Natural killer cell (primary cell): ENCODE results near the gene KDM4B. TPM values are rescaled to one million over a fixed set of nuclear protein-coding genes. Genes with fewer than 3 reads are reported as not detected.

Experiments used
- ATAC-seq, 3 donors: fragments of 150-1000 bp in 2 of 3; fragments of 200-7000 bp in 1 of 3; cut with Tn5 transposase; 1 replicate in 1 of 3; 2 replicates in 2 of 3; pipeline ENCODE4 v1.10.0; 2021; ENCODE audit warnings: mild to moderate bottlenecking in 2 of 3, moderate library complexity in 2 of 3
- DNase-seq, 2 donors: peaks; one replicate each; pipeline versions ENCODE4 v3.0.0 to v3.0.0-alpha.2; 2013 to 2021; ENCODE audit warnings: mixed read lengths in 1 of 2
- H3K27ac ChIP-seq: one replicate; pipeline ENCODE4 v1.5.1; 2013; ENCODE audit warnings: mild to moderate bottlenecking, low read length
- H3K27me3 ChIP-seq: one replicate; pipeline ENCODE4 v1.6.1; 2013; ENCODE audit warnings: low read length; ENCODE audit not compliant: control insufficient read depth, insufficient read depth
- H3K36me3 ChIP-seq: one replicate; pipeline ENCODE4 v1.6.1; 2013; ENCODE audit warnings: low read length; ENCODE audit not compliant: control insufficient read depth, insufficient read depth
- H3K4me1 ChIP-seq: one replicate; pipeline ENCODE4 v1.6.1; 2013; ENCODE audit warnings: low read length; ENCODE audit not compliant: control insufficient read depth, insufficient read depth
- H3K4me3 ChIP-seq: one replicate; pipeline ENCODE4 v1.5.1; 2013; ENCODE audit warnings: low read length
- H3K9me3 ChIP-seq: one replicate; pipeline ENCODE4 v1.6.1; 2013; ENCODE audit warnings: low read length; ENCODE audit not compliant: control insufficient read depth, insufficient read depth
- H3K27ac Mint-ChIP-seq, 2 donors: one replicate each; pipeline ENCODE4 v1.8.0; 2022; ENCODE audit warnings: mild to moderate bottlenecking in 2 of 2, mixed read lengths in 2 of 2, moderate library complexity in 1 of 2
- H3K27me3 Mint-ChIP-seq, 2 donors: one replicate each; pipeline ENCODE4 v1.8.0; 2022; ENCODE audit warnings: low read depth in 2 of 2, mixed read lengths in 2 of 2
- H3K36me3 Mint-ChIP-seq: one replicate; pipeline ENCODE4 v1.8.0; 2022; ENCODE audit warnings: mixed read lengths
- H3K4me1 Mint-ChIP-seq, 2 donors: one replicate each; pipeline ENCODE4 v1.8.0; 2022; ENCODE audit warnings: mixed read lengths in 2 of 2
- H3K4me3 Mint-ChIP-seq: one replicate; pipeline ENCODE4 v1.8.0; 2022; ENCODE audit warnings: mild to moderate bottlenecking, moderate library complexity, mixed read lengths
- H3K9me3 Mint-ChIP-seq, 2 donors: one replicate each; pipeline ENCODE4 v1.8.0; 2022; ENCODE audit warnings: mixed read lengths in 2 of 2
- WGBS: methylation state at CpG from one replicate; pipeline ENCODE4 v1.1.7; 2013; ENCODE audit warnings: missing lambda C conversion rate; ENCODE audit not compliant: insufficient coverage; 5-methylcytosine and 5-hydroxymethylcytosine counted together
- intact Hi-C: fragments of 100-400 bp; cut with micrococcal nuclease; formaldehyde crosslinking; loops from one replicate; pipeline ENCODE4 v1.14.2; 2022
- total RNA-seq, 4 donors: library from RNA; stranded (reverse); fragments of 120-200 nt in 1 of 4; gene quantifications; one replicate each; pipeline versions ENCODE4 v1.2.3 to v1.2.4, GENCODE V29; 2013 to 2022
- TF ChIP-seq, protein P1 (sequence below): fragments of 200-600 bp; IDR thresholded peaks from one replicate; pipeline ENCODE4 v1.8.0; 2022; ENCODE audit warnings: antibody characterized with exemption

The KDM4B gene
- total RNA-seq, 3 donors from 2014 or later (not counting 1 experiment from before 2014, with no cell fraction given), result 68.0 to 73.5 (median 68.1) TPM

DNA sequence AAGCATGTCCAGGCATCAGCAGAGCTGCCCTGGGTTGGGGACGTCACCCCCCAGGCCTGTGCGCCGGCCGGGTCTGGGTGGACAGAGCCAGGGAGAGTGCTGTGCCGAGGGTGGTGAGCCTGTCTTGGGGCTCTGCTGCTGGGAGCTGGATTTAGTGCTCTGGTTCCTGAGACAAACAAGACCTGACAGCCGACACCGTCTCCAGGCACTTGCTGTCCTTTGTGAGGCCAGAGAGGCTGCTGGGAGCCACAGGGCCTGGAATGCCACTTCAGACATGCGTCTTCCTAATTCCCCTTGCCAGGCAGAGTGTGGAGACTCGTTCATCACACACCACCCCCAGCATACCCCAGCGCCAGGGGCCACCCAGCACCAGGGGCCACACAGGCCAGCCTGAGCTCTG, 165.8 kb downstream of the KDM4B start:
- H3K27me3 ChIP-seq, result no peaks in the 10 kb centered on the region
- no peak for DNase-seq
- 96% methylated on average over 10 of the region's 10 CpGs for WGBS
- Mint-ChIP-seq H3K36me3 (no peaks in the 10 kb centered on the region), H3K9me3 (no peaks in the 10 kb centered on the region), H3K4me1 (peaks cover 42 to 48% of the 10 kb centered on the region in 2 donors), H3K27me3 (peaks cover 0 to 5% of the 10 kb centered on the region in 2 donors), H3K27ac (no peak overlapping the region), H3K4me3 (no peak overlapping the region)
- intact Hi-C loops, result loop anchor here (5.0 kb wide), 1 partner anchor 57 kb away; no protein-coding TSS in a partner anchor
- H3K27ac ChIP-seq, result no peak overlapping the region
- peaks cover 59% of the 10 kb centered on the region for H3K36me3 ChIP-seq
- TF ChIP-seq, protein P1, sequence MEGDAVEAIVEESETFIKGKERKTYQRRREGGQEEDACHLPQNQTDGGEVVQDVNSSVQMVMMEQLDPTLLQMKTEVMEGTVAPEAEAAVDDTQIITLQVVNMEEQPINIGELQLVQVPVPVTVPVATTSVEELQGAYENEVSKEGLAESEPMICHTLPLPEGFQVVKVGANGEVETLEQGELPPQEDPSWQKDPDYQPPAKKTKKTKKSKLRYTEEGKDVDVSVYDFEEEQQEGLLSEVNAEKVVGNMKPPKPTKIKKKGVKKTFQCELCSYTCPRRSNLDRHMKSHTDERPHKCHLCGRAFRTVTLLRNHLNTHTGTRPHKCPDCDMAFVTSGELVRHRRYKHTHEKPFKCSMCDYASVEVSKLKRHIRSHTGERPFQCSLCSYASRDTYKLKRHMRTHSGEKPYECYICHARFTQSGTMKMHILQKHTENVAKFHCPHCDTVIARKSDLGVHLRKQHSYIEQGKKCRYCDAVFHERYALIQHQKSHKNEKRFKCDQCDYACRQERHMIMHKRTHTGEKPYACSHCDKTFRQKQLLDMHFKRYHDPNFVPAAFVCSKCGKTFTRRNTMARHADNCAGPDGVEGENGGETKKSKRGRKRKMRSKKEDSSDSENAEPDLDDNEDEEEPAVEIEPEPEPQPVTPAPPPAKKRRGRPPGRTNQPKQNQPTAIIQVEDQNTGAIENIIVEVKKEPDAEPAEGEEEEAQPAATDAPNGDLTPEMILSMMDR, result no peak
- no peaks in the 10 kb centered on the region for H3K9me3 ChIP-seq
- no peak for ATAC-seq
- no peak overlapping the region for H3K4me3 ChIP-seq
- H3K4me1 ChIP-seq, result peaks cover 83% of the 10 kb centered on the region

DNA sequence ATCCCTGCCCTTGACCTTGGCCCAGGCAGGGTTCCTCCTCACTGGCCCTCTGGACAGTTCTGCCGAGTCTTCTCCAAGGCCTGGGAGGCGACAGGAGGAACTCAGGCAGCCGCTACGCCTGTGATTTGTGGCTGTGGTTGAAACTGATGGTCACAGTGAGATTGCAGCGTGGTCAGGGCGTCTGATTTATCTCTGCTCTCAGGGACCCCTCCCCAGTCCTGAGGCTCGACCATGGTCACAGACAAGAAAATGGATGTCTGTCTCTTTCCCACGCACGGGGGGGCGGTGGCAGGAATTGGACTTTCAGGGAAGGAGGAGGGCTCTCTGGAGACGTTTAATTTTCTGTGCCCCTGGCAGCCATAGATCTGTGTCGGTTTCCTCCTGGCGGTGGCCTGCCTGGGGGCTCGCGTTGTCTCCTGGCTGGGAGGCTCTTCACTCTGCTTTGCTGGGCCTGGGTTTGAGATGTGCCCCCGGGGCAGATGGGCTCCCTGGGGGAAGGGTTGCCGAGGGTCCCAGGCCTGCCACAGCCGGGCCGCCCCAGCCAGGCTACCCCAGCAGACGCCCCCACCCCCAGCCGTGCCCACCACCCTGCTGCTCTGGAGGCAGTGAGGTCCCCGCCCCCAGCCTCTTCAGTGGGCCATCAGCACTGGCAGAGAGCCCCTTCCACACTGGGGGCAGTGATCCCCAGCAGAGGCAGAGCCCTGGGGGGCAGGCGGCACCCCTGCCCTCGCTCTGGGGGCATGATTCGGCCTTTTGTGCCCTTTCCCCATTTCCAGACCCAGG, 167.4 kb downstream of the KDM4B start:
- no peaks in the 10 kb centered on the region for H3K27me3 ChIP-seq
- H3K4me3 ChIP-seq, result no peak overlapping the region
- TF ChIP-seq, protein P1, result no peak
- peaks cover 71% of the 10 kb centered on the region for H3K36me3 ChIP-seq
- peaks cover 0 to 5% of the 10 kb centered on the region in 2 donors for H3K27me3 Mint-ChIP-seq
- peaks cover 32 to 34% of the 10 kb centered on the region in 2 donors for H3K4me1 Mint-ChIP-seq
- no peaks in the 10 kb centered on the region for H3K36me3 Mint-ChIP-seq
- WGBS, result 67% methylated on average over 25 of the region's 25 CpGs
- no peak overlapping the region for H3K27ac ChIP-seq
- intact Hi-C loops, result loop anchor here (5.0 kb wide), 1 partner anchor 59 kb away; no protein-coding TSS in a partner anchor
- no peak for ATAC-seq
- H3K9me3 ChIP-seq, result no peaks in the 10 kb centered on the region
- no peak overlapping the region for H3K27ac Mint-ChIP-seq
- peaks cover 83% of the 10 kb centered on the region for H3K4me1 ChIP-seq
- no peak for DNase-seq
- H3K9me3 Mint-ChIP-seq, result no peaks in the 10 kb centered on the region
- no peak overlapping the region for H3K4me3 Mint-ChIP-seq

DNA sequence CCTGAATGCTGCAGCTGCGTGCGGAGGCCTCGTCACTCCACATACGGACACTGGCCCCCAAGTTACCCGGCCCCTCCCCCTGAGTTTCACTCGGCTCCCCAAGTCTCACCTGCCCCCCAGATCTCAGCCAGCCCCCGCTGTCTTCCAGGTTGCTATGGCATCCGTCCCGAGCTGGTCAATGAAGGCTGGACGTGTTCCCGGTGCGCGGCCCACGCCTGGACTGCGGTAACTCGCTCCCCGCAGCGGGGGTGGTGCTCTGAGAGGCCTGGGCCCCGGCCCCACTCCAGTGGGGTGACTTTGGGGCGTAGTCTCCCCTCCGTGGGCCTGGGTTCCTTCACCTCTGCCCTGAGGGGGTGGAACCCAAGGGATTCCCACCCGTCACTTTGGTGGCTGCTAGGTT, 168.2 kb downstream of the KDM4B start:
- 92% methylated on average over 22 of the region's 22 CpGs for WGBS
- Histone ChIP-seq H3K36me3 (peaks cover 73% of the 10 kb centered on the region), H3K9me3 (no peaks in the 10 kb centered on the region), H3K4me3 (no peak overlapping the region), H3K4me1 (peaks cover 81% of the 10 kb centered on the region), H3K27ac (no peak overlapping the region), H3K27me3 (no peaks in the 10 kb centered on the region)
- no peak for ATAC-seq
- peaks cover 24 to 27% of the 10 kb centered on the region in 2 donors for H3K4me1 Mint-ChIP-seq
- no peak overlapping the region for H3K4me3 Mint-ChIP-seq
- no peak for DNase-seq
- no peak overlapping the region for H3K27ac Mint-ChIP-seq
- no peaks in the 10 kb centered on the region for H3K9me3 Mint-ChIP-seq
- intact Hi-C loops, result loop anchor here (5.0 kb wide), 1 partner anchor 60 kb away; no protein-coding TSS in a partner anchor
- peaks cover 0 to 3% of the 10 kb centered on the region in 2 donors for H3K27me3 Mint-ChIP-seq
- TF ChIP-seq, protein P1, result no peak
- H3K36me3 Mint-ChIP-seq, result no peaks in the 10 kb centered on the region
